ENCODE measurements around the gene XXYLT1. TPM values are rescaled to one million over a fixed set of nuclear protein-coding genes. Genes with fewer than 3 reads are reported as not detected.

The XXYLT1 gene
- total and polyA plus RNA-seq, 12 donors, result 6.2 to 14.6 (median 9.3) TPM

- H3K9me3 ChIP-seq (replicated peaks in 1 of 3), result no peaks in the 10 kb centered on the region
- H3K36me3 ChIP-seq (replicated peaks in 1 of 2), result no peaks in the 10 kb centered on the region
- H3K27me3 ChIP-seq, result no peaks in the 10 kb centered on the region
- intact Hi-C loops (cut with DNase I), result loop anchor here in 1 of 2 donors (10.0 kb wide), 1 partner anchor 142 kb away; no protein-coding TSS in a partner anchor
- DNase-seq, result no peak
- H3K4me1 ChIP-seq (replicated peaks in 1 of 2), result no peaks in the 10 kb centered on the region
- no peak overlapping the region for H3K27ac ChIP-seq
- 82 to 89% (median 88%) methylated on average over 14 of the region's 14 CpGs for WGBS, 4 donors
- H3K4me3 ChIP-seq, result no peak overlapping the region
- TF ChIP-seq POLR2A (IDR thresholded peaks at IDR 0.05) (no peak), CTCF (IDR thresholded peaks at IDR 0.05) (no peak)
These were observed 157.9 kb downstream of the XXYLT1 start for GRCh38 chr3:195113048-195113447.

- DNase-seq, result no peak
- H3K27me3 ChIP-seq, result no peaks in the 10 kb centered on the region
- no peak overlapping the region for H3K4me3 ChIP-seq
- no peak for TF ChIP-seq POLR2A (IDR thresholded peaks at IDR 0.05)
- no peak for TF ChIP-seq CTCF (IDR thresholded peaks at IDR 0.05)
- intact Hi-C loops (cut with DNase I), result loop anchor here in 1 of 2 donors (10.0 kb wide), 1 partner anchor 142 kb away; no protein-coding TSS in a partner anchor
- H3K9me3 ChIP-seq (replicated peaks in 1 of 3), result no peaks in the 10 kb centered on the region
- WGBS, 4 donors, result 83 to 94% (median 86%) methylated on average over 13 to 22 of the region's 22 CpGs
- no peaks in the 10 kb centered on the region for H3K36me3 ChIP-seq (replicated peaks in 1 of 2)
- no peak overlapping the region for H3K27ac ChIP-seq
- H3K4me1 ChIP-seq (replicated peaks in 1 of 2), result no peaks in the 10 kb centered on the region
These were observed 158.6 kb downstream of the XXYLT1 start for GRCh38 chr3:195112361-195112791.

GRCh38 chr3:195111766-195112165, 159.2 kb downstream of the XXYLT1 start:
- H3K4me1 ChIP-seq (replicated peaks in 1 of 2), result peaks cover 0 to 1% of the 10 kb centered on the region in 2 donors
- intact Hi-C loops (cut with DNase I), result loop anchor here in 1 of 2 donors (10.0 kb wide), 1 partner anchor 143 kb away; no protein-coding TSS in a partner anchor
- no peak overlapping the region for H3K4me3 ChIP-seq
- no peaks in the 10 kb centered on the region for H3K9me3 ChIP-seq (replicated peaks in 1 of 3)
- H3K27me3 ChIP-seq, result no peaks in the 10 kb centered on the region
- no peak overlapping the region for H3K27ac ChIP-seq
- DNase-seq, result no peak
- no peak for TF ChIP-seq POLR2A (IDR thresholded peaks at IDR 0.05)
- 93 to 97% (median 96%) methylated on average over 9 of the region's 9 CpGs for WGBS, 4 donors
- H3K36me3 ChIP-seq (replicated peaks in 1 of 2), result no peaks in the 10 kb centered on the region

- Histone ChIP-seq H3K4me1 (replicated peaks in 1 of 2) (peaks cover 0 to 6% of the 10 kb centered on the region in 2 donors), H3K27ac (peak overlapping the region in 1 of 5 donors; percentile 49), H3K36me3 (replicated peaks in 1 of 2) (no peaks in the 10 kb centered on the region), H3K9me3 (replicated peaks in 1 of 3) (no peaks in the 10 kb centered on the region), H3K4me3 (no peak overlapping the region), H3K27me3 (no peaks in the 10 kb centered on the region)
- intact Hi-C loops (cut with DNase I), result loop anchor here in 1 of 2 donors (10.0 kb wide), 1 partner anchor 143 kb away; no protein-coding TSS in a partner anchor
- DNase-seq, result no peak
- TF ChIP-seq CTCF (IDR thresholded peaks at IDR 0.05), result no peak
- TF ChIP-seq POLR2A (IDR thresholded peaks at IDR 0.05), result no peak
- WGBS, 4 donors, result 81 to 87% (median 85%) methylated on average over 8 to 9 of the region's 9 CpGs
These were observed 159.6 kb downstream of the XXYLT1 start for GRCh38 chr3:195111319-195111705.

All from adrenal gland (tissue), 12 donors.